Left renal pelvis (tissue), 4 donors: ENCODE results near the gene ARHGAP27. TPM values are rescaled to one million over a fixed set of nuclear protein-coding genes. Genes with fewer than 3 reads are reported as not detected.
"Not testable (repeated sequence)": the region's sequence is repeated elsewhere in the genome, so short reads cannot be mapped to it uniquely, and the experiment has no call there.

Experiments
- DNase-seq, 4 donors: peaks; one replicate each; pipeline ENCODE4 v3.0.0-alpha.2; 2013; ENCODE audit warnings: low read depth in 4 of 4, low spot score in 3 of 4
- polyA plus RNA-seq, 4 donors: library from polyadenylated mRNA; unstranded; fragments of 120-200 nt; gene quantifications; one replicate each; pipeline ENCODE4 v1.2.1, GENCODE V29; 2013; ENCODE audit not compliant: insufficient read length in 4 of 4

ARHGAP27 gene
- polyA plus RNA-seq, 4 donors, result 9.4 to 20.8 (median 13.5) TPM

- DNase-seq, result no peak
Observed at GRCh38 chr17:45366049-45366448, 66.6 kb downstream of the ARHGAP27 start.

GRCh38 chr17:45364531-45365390 lies 67.9 kb downstream of the ARHGAP27 start:
- DNase-seq, result no peak

- DNase-seq, result no peak
Observed at GRCh38 chr17:45363498-45363897, 69.2 kb downstream of the ARHGAP27 start.

- no peak for DNase-seq
Observed at GRCh38 chr17:45361976-45362375, 70.7 kb downstream of the ARHGAP27 start.

- DNase-seq, result no peak
Observed at GRCh38 chr17:45361451-45361850, 71.2 kb downstream of the ARHGAP27 start.

GRCh38 chr17:45357364-45357997 lies 75.2 kb downstream of the ARHGAP27 start:
- no peak for DNase-seq

- DNase-seq, result no peak
Observed at GRCh38 chr17:45355087-45355486, 77.6 kb downstream of the ARHGAP27 start.

GRCh38 chr17:45353043-45353442 lies 79.6 kb downstream of the ARHGAP27 start:
- no peak for DNase-seq

- DNase-seq, result no peak
Observed at GRCh38 chr17:45351831-45352230, 80.8 kb downstream of the ARHGAP27 start.

- DNase-seq, result no peak
Observed at GRCh38 chr17:45347444-45347843, 85.2 kb downstream of the ARHGAP27 start.

GRCh38 chr17:45346216-45347015 lies 86.3 kb downstream of the ARHGAP27 start:
- no peak for DNase-seq

- DNase-seq, result no peak
Observed at GRCh38 chr17:45345554-45346215, 87.0 kb downstream of the ARHGAP27 start.

GRCh38 chr17:45345246-45345553 lies 87.5 kb downstream of the ARHGAP27 start:
- no peak for DNase-seq

- DNase-seq, result not testable (repeated sequence)
Observed at GRCh38 chr17:45343967-45344664, 88.6 kb downstream of the ARHGAP27 start.

Other genes with a start within 250 kb of the ARHGAP27 start
- 1 to 10 TPM; 5.7 to 7.7 (median 6.5) TPM for gene FMNL1, start 211.0 kb downstream of the ARHGAP27 start, polyA plus RNA-seq
- under 1 TPM; 0.09 to 0.41 (median 0.17) TPM for gene SPATA32, start 170.8 kb downstream of the ARHGAP27 start, polyA plus RNA-seq
- 1 to 10 TPM; 5.5 to 7.7 (median 6.1) TPM for gene MAP3K14, start 115.8 kb downstream of the ARHGAP27 start, polyA plus RNA-seq
- 10 to 100 TPM; 10.5 to 17.0 (median 13.4) TPM for gene PLEKHM1, start 57.9 kb upstream of the ARHGAP27 start, polyA plus RNA-seq